Panc1 (cell line): ENCODE measurements around the gene KIDINS220.

Source experiments
- CTCF ChIP-seq: fragments of 450-650 bp; IDR thresholded peaks from 2 replicates; pipeline ENCODE4 v1.5.1; 2017; ENCODE audit warnings: mild to moderate bottlenecking
- POLR2AphosphoS5 ChIP-seq: IDR thresholded peaks from 2 replicates; pipeline ENCODE4 v1.6.1; 2012; ENCODE audit warnings: mild to moderate bottlenecking, low read depth, low read length, moderate library complexity
- SIN3A ChIP-seq: IDR thresholded peaks from 2 replicates; pipeline ENCODE4 v1.6.1; 2012; ENCODE audit warnings: low read depth, mild to moderate bottlenecking, low read length, moderate library complexity, borderline replicate concordance; ENCODE audit not compliant: insufficient read depth
- TCF7L2 ChIP-seq: IDR thresholded peaks from 2 replicates; pipeline ENCODE4 v1.6.1; 2011; ENCODE audit warnings: mild to moderate bottlenecking, low read depth, low read length, inconsistent platforms
- TF ChIP-seq, protein P1 (sequence below), 2 experiments: IDR thresholded peaks; 2 replicates each; pipeline ENCODE4 v1.6.1; 2011 to 2012; ENCODE audit warnings: low read depth in 2 of 2, control low read depth in 1 of 2, low read length in 1 of 2, mild to moderate bottlenecking in 1 of 2, moderate library complexity in 1 of 2; ENCODE audit not compliant: insufficient read depth in 1 of 2

GRCh38 chr2:8796878-8797550, 40.4 kb downstream of the KIDINS220 start:
- TF ChIP-seq CTCF = no peak
- no peak for TF ChIP-seq POLR2AphosphoS5
- TF ChIP-seq, protein P1, sequence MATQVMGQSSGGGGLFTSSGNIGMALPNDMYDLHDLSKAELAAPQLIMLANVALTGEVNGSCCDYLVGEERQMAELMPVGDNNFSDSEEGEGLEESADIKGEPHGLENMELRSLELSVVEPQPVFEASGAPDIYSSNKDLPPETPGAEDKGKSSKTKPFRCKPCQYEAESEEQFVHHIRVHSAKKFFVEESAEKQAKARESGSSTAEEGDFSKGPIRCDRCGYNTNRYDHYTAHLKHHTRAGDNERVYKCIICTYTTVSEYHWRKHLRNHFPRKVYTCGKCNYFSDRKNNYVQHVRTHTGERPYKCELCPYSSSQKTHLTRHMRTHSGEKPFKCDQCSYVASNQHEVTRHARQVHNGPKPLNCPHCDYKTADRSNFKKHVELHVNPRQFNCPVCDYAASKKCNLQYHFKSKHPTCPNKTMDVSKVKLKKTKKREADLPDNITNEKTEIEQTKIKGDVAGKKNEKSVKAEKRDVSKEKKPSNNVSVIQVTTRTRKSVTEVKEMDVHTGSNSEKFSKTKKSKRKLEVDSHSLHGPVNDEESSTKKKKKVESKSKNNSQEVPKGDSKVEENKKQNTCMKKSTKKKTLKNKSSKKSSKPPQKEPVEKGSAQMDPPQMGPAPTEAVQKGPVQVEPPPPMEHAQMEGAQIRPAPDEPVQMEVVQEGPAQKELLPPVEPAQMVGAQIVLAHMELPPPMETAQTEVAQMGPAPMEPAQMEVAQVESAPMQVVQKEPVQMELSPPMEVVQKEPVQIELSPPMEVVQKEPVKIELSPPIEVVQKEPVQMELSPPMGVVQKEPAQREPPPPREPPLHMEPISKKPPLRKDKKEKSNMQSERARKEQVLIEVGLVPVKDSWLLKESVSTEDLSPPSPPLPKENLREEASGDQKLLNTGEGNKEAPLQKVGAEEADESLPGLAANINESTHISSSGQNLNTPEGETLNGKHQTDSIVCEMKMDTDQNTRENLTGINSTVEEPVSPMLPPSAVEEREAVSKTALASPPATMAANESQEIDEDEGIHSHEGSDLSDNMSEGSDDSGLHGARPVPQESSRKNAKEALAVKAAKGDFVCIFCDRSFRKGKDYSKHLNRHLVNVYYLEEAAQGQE (IDR thresholded peaks at IDR 0.05; ENCODE audit: insufficient read depth in 1 of 2, low read depth in 2 of 2, low read length in 1 of 2) = no peak
- TF ChIP-seq SIN3A = no peak
- no peak for TF ChIP-seq TCF7L2
